ACC112 (cell line): ENCODE results near the gene GPBAR1.

ENCODE experiments used
- H2AFZ ChIP-seq: fragments of 200-600 bp; sonication (generic); one replicate; pipeline ENCODE4 v1.6.0; 2017; ENCODE audit warnings: antibody characterized with exemption, low read length; ENCODE audit not compliant: unreplicated experiment
- H3K27ac ChIP-seq: fragments of 200-600 bp; sonication (generic); 2 replicates; pipeline ENCODE4 v1.5.1; 2014; ENCODE audit warnings: low read depth, mild to moderate bottlenecking, antibody characterized with exemption, low read length, moderate library complexity
- H3K27me3 ChIP-seq: fragments of 200-600 bp; sonication (generic); 2 replicates; pipeline ENCODE4 v1.6.1; 2014; ENCODE audit warnings: mild to moderate bottlenecking, antibody characterized with exemption, low read length, moderate library complexity, mixed read lengths; ENCODE audit not compliant: insufficient read depth
- H3K36me3 ChIP-seq: fragments of 200-600 bp; sonication (generic); 2 replicates; pipeline ENCODE4 v1.6.1; 2016; ENCODE audit warnings: mild to moderate bottlenecking, antibody characterized with exemption, low read length, moderate library complexity, mixed read lengths; ENCODE audit not compliant: insufficient read depth
- H3K4me1 ChIP-seq: fragments of 200-600 bp; sonication (generic); one replicate; pipeline ENCODE4 v1.6.1; 2016; ENCODE audit warnings: low read length, mixed read lengths; ENCODE audit not compliant: insufficient read depth, unreplicated experiment, control insufficient read depth
- H3K4me3 ChIP-seq: fragments of 200-600 bp; sonication (generic); 2 replicates; pipeline ENCODE4 v1.5.1; 2014; ENCODE audit warnings: mild to moderate bottlenecking, low read depth, low read length
- H3K79me2 ChIP-seq: fragments of 200-600 bp; sonication (generic); one replicate; pipeline ENCODE4 v1.6.0; 2016; ENCODE audit warnings: low read length; ENCODE audit not compliant: control insufficient read depth, unreplicated experiment, insufficient read depth

GPBAR1 gene, protein sequence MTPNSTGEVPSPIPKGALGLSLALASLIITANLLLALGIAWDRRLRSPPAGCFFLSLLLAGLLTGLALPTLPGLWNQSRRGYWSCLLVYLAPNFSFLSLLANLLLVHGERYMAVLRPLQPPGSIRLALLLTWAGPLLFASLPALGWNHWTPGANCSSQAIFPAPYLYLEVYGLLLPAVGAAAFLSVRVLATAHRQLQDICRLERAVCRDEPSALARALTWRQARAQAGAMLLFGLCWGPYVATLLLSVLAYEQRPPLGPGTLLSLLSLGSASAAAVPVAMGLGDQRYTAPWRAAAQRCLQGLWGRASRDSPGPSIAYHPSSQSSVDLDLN

GRCh38 chr2:218260742-218261422 is at the start of gene GPBAR1:
GPBAR1 (plus strand) TSS chr2:218261015; CDS start chr2:218262725, 1,710 bp downstream.
- Histone ChIP-seq H2AFZ (no peak within 1 kb of the TSS), H3K36me3 (peaks cover 3% of the 10 kb centered on the region; the same call in 1 of the 2 replicates)

GRCh38 chr2:218214116-218214515 is 46.7 kb upstream of the GPBAR1 start:
- no peak overlapping the region for H2AFZ ChIP-seq
- H3K79me2 ChIP-seq: peaks cover 28% of the 10 kb centered on the region
- H3K27me3 ChIP-seq: 0 out of 2 replicates have a peak, but pooled peaks cover 5% of the 10 kb centered on the region
- H3K27ac ChIP-seq: no peak overlapping the region
- no peak overlapping the region for H3K4me3 ChIP-seq
- no peaks in the 10 kb centered on the region for H3K36me3 ChIP-seq
- peaks cover 8% of the 10 kb centered on the region for H3K4me1 ChIP-seq

More at GRCh38 chr2:218260742-218261422, at the start of gene GPBAR1:
- peaks cover 19% of the 10 kb centered on the region for H3K4me1 ChIP-seq
- H3K27ac ChIP-seq: no peak within 1 kb of the TSS
- no peaks in the 10 kb centered on the region for H3K27me3 ChIP-seq
- H3K79me2 ChIP-seq: no peaks in the 10 kb centered on the region
- H3K4me3 ChIP-seq: no peak within 1 kb of the TSS

- peak overlapping the region; percentile 99 for H3K4me3 ChIP-seq
- H3K27ac ChIP-seq: peak overlapping the region; percentile 93
- H3K79me2 ChIP-seq: peaks cover 50% of the 10 kb centered on the region
- H3K36me3 ChIP-seq: 0 out of 2 replicates have a peak, but pooled peaks cover 5% of the 10 kb centered on the region
- peak overlapping the region; percentile 96 for H2AFZ ChIP-seq
- no peaks in the 10 kb centered on the region for H3K27me3 ChIP-seq
- H3K4me1 ChIP-seq: peaks cover 28% of the 10 kb centered on the region
These were observed 44.5 kb upstream of the GPBAR1 start for GRCh38 chr2:218216336-218216673.

- Histone ChIP-seq H3K4me1 (peaks cover 32% of the 10 kb centered on the region), H3K4me3 (peak within 1 kb of the TSS; percentile 99), H3K36me3 (0 out of 2 replicates have a peak, but pooled peaks cover 5% of the 10 kb centered on the region), H3K27me3 (no peaks in the 10 kb centered on the region), H3K27ac (peak within 1 kb of the TSS; percentile 93), H3K79me2 (peaks cover 55% of the 10 kb centered on the region), H2AFZ (peak within 1 kb of the TSS; percentile 96)
These were observed 44.0 kb upstream of the GPBAR1 start, which contains the start of gene ARPC2 for GRCh38 chr2:218216674-218217359. ARPC2 (plus strand) TSS chr2:218217189; CDS start chr2:218217471, 282 bp downstream.

DNA sequence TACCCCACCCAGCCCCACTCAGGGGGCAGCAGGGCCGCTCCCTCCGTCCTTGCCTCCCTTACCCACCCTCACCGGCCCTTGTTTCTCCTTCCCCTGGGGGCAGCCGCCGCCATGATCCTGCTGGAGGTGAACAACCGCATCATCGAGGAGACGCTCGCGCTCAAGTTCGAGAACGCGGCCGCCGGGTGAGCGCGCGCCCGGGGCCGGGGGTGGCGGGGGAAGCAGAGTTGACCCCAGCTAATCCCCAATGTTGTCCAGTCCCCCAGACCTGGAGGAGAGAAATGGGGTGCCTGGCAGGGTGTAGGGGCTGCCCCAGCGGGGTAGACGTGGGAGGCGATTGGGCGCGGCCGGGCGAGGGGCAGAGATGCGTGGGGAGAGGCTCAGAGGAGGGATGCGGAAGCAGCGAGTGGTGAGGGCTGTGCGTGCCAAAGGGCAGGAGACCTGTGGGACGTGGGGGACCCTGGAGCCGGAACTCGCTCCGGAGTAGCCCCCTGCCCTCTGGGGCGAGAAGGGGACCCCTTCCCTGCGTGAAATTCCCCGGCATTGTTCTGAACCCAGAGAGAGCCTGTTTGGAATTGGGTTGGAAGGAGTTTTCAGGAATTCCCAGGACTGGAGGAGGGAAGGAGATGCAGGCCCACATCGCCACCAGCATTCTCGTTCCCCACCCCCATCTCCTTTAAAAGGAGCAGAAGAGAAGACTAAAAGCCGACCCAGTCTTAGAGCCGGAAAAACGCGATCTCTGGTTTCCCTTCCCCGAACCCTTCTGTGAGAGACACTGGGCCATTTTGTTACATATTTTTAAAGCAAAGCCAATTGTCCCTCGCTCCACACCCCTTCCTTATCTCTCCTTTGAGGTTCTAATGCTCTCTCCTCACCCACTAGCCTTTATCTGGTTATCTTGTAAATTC is 43.2 kb upstream of the GPBAR1 start:
- H3K27ac ChIP-seq: peak overlapping the region; percentile 93
- H3K36me3 ChIP-seq: 0 out of 2 replicates have a peak, but pooled peaks cover 7% of the 10 kb centered on the region
- H3K4me1 ChIP-seq: peaks cover 37% of the 10 kb centered on the region
- H3K27me3 ChIP-seq: no peaks in the 10 kb centered on the region
- peaks cover 63% of the 10 kb centered on the region for H3K79me2 ChIP-seq
- no peak overlapping the region for H2AFZ ChIP-seq
- peak overlapping the region; percentile 99 for H3K4me3 ChIP-seq

DNA sequence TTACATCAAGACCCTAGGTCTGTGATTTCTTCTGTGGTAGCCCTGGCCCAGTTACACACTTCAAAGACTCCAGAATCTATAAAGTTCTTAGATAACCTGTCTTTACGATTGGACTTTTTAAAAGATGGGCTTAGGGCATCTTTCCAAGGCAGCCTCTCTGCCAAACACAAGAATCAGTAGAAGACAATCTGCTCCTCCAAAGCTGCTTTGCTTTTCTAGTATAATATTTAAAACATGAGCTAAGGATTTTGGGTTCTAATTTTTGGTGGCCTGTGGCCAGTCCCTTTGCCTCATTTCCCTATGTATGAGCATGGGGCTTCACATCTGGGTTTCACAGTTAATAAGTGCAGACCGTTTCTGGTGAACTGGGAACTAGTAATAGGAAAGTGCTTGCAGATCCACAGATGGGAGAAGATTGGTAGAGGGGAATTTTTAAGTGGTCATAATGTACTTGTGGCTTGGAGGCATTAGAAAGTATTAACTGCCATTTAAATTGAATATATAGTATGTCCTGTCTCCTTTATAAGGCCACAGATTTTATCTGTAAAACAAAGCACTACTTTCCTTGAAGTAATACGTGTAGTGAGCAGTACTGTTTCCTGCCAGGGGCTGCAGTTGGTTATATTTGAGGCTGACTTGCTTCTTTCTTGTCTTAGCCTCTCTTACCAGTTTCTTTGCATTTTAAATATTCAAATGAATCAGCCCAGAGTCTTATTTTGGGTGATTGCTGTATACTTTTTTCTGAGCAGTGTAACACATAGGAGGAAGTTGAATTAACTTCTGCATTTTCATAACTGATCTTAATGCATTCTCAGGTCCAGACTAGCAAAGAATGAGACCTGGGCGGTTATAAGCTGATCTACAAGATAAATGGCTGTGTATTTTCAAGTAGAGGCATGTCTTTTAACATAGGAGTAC is 42.3 kb upstream of the GPBAR1 start:
- peaks cover 47% of the 10 kb centered on the region for H3K4me1 ChIP-seq
- 0 out of 2 replicates have a peak, but pooled peaks cover 15% of the 10 kb centered on the region for H3K36me3 ChIP-seq
- H3K27ac ChIP-seq: peak overlapping the region; percentile 93
- H3K79me2 ChIP-seq: peaks cover 72% of the 10 kb centered on the region
- peak overlapping the region; percentile 99 for H3K4me3 ChIP-seq
- no peaks in the 10 kb centered on the region for H3K27me3 ChIP-seq
- no peak overlapping the region for H2AFZ ChIP-seq

GRCh38 chr2:218219934-218220333 is 40.9 kb upstream of the GPBAR1 start:
- Histone ChIP-seq H3K27ac (no peak overlapping the region), H3K79me2 (peaks cover 87% of the 10 kb centered on the region), H3K36me3 (peaks cover 21% of the 10 kb centered on the region; the same call in 1 of the 2 replicates), H3K27me3 (no peaks in the 10 kb centered on the region), H2AFZ (no peak overlapping the region), H3K4me1 (peaks cover 53% of the 10 kb centered on the region), H3K4me3 (peak overlapping the region; percentile 99)

GRCh38 chr2:218221000-218221399 is 39.8 kb upstream of the GPBAR1 start:
- peaks cover 29% of the 10 kb centered on the region; the same call in 1 of the 2 replicates for H3K36me3 ChIP-seq
- H3K4me3 ChIP-seq: no peak overlapping the region
- peaks cover 51% of the 10 kb centered on the region for H3K4me1 ChIP-seq

DNA sequence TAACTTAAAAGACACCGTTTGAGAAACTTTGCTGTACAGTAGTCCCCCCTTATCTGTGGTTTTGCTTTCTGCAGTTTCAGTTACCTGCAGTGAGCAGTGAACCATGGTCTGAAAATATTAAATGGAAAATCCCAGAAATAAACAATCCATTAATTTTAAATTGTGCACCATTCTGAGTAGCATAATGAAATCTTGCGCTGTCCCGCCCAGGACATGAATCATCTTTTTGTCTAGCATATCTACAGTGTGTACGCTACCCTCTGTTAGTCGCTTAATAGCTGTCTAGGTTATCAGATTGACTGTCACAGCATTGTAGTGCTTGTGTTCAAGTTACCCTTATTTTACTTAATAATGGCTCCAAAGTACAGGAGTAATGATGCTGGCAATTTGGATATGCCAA is 37.8 kb upstream of the GPBAR1 start:
- Histone ChIP-seq H3K27ac (no peak overlapping the region), H3K79me2 (peaks cover 87% of the 10 kb centered on the region)

More at GRCh38 chr2:218221000-218221399, 39.8 kb upstream of the GPBAR1 start:
- Histone ChIP-seq H3K27ac (no peak overlapping the region), H2AFZ (no peak overlapping the region), H3K79me2 (peaks cover 94% of the 10 kb centered on the region), H3K27me3 (no peaks in the 10 kb centered on the region)

More for the DNA sequence above, 37.8 kb upstream of the GPBAR1 start:
- Histone ChIP-seq H3K4me3 (no peak overlapping the region), H3K4me1 (peaks cover 49% of the 10 kb centered on the region), H2AFZ (no peak overlapping the region), H3K36me3 (peaks cover 33% of the 10 kb centered on the region), H3K27me3 (no peaks in the 10 kb centered on the region)
